Esophagus muscularis mucosa (tissue), 4 donors: ENCODE measurements around the gene KIAA1191.

Experiments used
- CTCF ChIP-seq, 3 experiments: fragments of 200-600 bp in 2 of 3; fragments of 450-650 bp in 1 of 3; sonication (generic) in 2 of 3; IDR thresholded peaks; one replicate each; pipeline ENCODE4 v1.5.1; 2017 to 2019; ENCODE audit warnings: antibody characterized with exemption in 3 of 3, mild to moderate bottlenecking in 2 of 3, moderate library complexity in 1 of 3
- EP300 ChIP-seq: sonication (generic); formaldehyde crosslinking; IDR thresholded peaks from one replicate; pipeline ENCODE4 v1.6.1; 2017; ENCODE audit warnings: antibody characterized with exemption
- POLR2A ChIP-seq: fragments of 450-650 bp; IDR thresholded peaks from one replicate; pipeline ENCODE4 v1.6.1; 2017; ENCODE audit warnings: antibody characterized with exemption, moderate library complexity, mild to moderate bottlenecking, low read depth

GRCh38 chr5:176383961-176384360 lies 22.4 kb upstream of the KIAA1191 start:
- no peak for TF ChIP-seq CTCF (IDR thresholded peaks at IDR 0.05)
- TF ChIP-seq EP300, result no peak
- no peak for TF ChIP-seq POLR2A
